ENCODE results near the gene COL4A2.

The COL4A2 gene

DNA sequence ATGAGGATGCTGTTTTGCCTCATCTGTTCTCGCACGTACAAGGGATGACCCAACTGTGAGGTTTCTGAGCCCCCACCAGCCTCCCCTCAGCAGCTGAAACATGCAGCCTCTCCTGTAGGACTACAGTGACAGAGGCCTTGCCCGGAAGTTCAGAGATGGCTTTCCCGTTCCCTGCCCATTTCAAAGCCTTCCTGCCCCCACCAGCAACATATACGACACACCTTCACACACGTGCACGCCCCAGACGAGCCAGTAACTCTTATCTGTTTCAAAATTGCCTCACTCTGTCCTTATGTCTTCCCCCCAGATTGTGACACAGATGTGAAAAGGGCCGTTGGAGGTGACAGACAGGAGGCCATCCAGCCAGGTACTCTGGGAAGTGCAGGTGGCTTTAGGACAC lies 158.6 kb downstream of the COL4A2 start:
- Histone ChIP-seq H2AFZ (ENCODE audit: low read length, unreplicated experiment) (no peak overlapping the region), H3K4me3 (ENCODE audit: low read depth, low read length) (no peak overlapping the region), H3K79me2 (ENCODE audit: control insufficient read depth, insufficient read depth, low read length, unreplicated experiment) (no peaks in the 10 kb centered on the region), H3K36me3 (ENCODE audit: insufficient read depth, low read length) (no peaks in the 10 kb centered on the region), H3K27me3 (ENCODE audit: insufficient read depth, low read length) (no peaks in the 10 kb centered on the region), H3K4me1 (ENCODE audit: control insufficient read depth, insufficient read depth, low read length, unreplicated experiment) (no peaks in the 10 kb centered on the region), H3K27ac (ENCODE audit: low read depth, low read length) (no peak overlapping the region)

DNA sequence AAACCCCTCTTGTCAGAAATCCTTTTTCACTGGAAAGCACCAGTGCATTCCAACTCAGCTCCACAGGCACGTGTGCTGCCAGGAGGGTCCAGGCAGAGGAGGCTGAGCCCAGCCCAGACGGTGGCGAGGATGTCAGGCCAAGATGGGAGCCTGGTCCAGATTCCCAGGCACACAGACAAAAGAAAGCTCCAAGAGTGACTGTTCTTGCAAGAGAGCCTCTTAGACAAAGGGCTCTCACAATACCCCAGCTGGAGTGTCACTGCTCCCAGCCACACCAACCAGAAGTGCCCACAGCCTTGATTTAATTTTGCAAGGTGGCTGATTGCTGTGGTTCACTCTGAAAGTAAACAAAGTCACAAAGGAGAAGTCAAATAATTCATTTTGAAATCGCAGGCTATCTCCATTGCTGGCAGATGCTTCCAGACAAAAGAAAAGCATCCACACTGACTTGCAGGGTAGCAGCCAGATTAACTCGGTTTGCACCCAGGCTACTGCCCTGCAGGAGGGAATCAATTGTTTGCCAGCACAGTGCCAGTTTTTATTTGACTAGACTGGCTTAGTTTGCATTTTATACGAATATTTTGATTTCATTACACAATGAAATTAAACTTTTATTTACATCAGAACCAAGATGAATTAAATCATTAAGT lies 159.3 kb downstream of the COL4A2 start:
- H3K36me3 ChIP-seq (ENCODE audit: insufficient read depth, low read length) = no peaks in the 10 kb centered on the region
- H2AFZ ChIP-seq (ENCODE audit: low read length, unreplicated experiment) = no peak overlapping the region
- H3K4me3 ChIP-seq (ENCODE audit: low read depth, low read length) = no peak overlapping the region
- H3K4me1 ChIP-seq (ENCODE audit: control insufficient read depth, insufficient read depth, low read length, unreplicated experiment) = no peaks in the 10 kb centered on the region
- no peaks in the 10 kb centered on the region for H3K27me3 ChIP-seq (ENCODE audit: insufficient read depth, low read length)
- H3K27ac ChIP-seq (ENCODE audit: low read depth, low read length) = no peak overlapping the region
- no peaks in the 10 kb centered on the region for H3K79me2 ChIP-seq (ENCODE audit: control insufficient read depth, insufficient read depth, low read length, unreplicated experiment)

GRCh38 chr13:110467516-110468110 lies 160.5 kb downstream of the COL4A2 start:
- no peak overlapping the region for H3K27ac ChIP-seq (ENCODE audit: low read depth, low read length)
- H2AFZ ChIP-seq (ENCODE audit: low read length, unreplicated experiment) = no peak overlapping the region
- H3K27me3 ChIP-seq (ENCODE audit: insufficient read depth, low read length) = no peaks in the 10 kb centered on the region
- no peaks in the 10 kb centered on the region for H3K36me3 ChIP-seq (ENCODE audit: insufficient read depth, low read length)
- no peak overlapping the region for H3K4me3 ChIP-seq (ENCODE audit: low read depth, low read length)
- H3K4me1 ChIP-seq (ENCODE audit: control insufficient read depth, insufficient read depth, low read length, unreplicated experiment) = peaks cover 3% of the 10 kb centered on the region
- no peaks in the 10 kb centered on the region for H3K79me2 ChIP-seq (ENCODE audit: control insufficient read depth, insufficient read depth, low read length, unreplicated experiment)

DNA sequence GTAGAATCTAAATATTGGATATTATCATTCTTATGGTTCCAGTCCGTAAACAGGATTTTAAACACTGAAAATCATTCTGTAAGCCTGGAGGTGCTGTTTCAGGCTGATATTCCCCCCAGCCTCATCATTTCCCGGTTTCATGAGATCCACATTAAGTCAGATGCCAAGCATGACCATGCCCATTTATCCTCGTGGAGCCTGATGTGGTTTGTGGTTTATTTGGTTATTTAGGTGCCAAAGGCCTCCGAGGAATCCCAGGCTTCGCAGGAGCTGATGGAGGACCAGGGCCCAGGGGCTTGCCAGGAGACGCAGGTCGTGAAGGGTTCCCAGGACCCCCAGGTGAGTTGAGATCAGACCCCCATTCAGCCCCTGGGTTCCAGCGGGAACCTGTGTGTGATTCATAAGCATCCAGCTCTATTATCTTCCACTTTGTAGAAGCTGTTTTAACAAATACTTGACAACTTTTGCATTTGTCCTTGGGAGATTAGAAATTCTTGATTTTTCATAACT lies 162.0 kb downstream of the COL4A2 start:
- peaks cover 3% of the 10 kb centered on the region for H3K4me1 ChIP-seq (ENCODE audit: control insufficient read depth, insufficient read depth, low read length, unreplicated experiment)
- 0 out of 2 replicates have a peak, but pooled peaks cover 3% of the 10 kb centered on the region for H3K36me3 ChIP-seq (ENCODE audit: insufficient read depth, low read length)
- no peak overlapping the region for H3K4me3 ChIP-seq (ENCODE audit: low read depth, low read length)
- H3K27me3 ChIP-seq (ENCODE audit: insufficient read depth, low read length) = no peaks in the 10 kb centered on the region
- H2AFZ ChIP-seq (ENCODE audit: low read length, unreplicated experiment) = no peak overlapping the region
- H3K79me2 ChIP-seq (ENCODE audit: control insufficient read depth, insufficient read depth, low read length, unreplicated experiment) = no peaks in the 10 kb centered on the region
- no peak overlapping the region for H3K27ac ChIP-seq (ENCODE audit: low read depth, low read length)

DNA sequence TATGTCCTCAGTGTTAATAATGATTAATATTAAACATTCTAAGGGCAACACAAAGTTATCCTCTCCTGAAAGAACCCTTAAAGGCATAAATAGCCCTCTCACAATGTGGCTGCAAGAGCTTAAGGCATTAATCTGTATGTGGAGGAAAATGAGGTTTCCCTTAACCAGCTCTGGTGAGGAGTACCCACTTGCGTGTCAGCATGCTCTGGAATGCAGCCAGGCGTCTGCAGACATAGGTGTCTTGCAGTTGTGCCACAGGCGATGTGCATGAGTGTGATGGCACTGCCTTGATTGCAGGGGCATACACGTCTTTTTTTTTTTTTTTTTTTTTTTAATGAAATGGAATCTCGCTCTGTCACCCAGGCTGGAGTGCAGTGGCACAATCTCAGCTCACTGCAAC lies 162.5 kb downstream of the COL4A2 start:
- Histone ChIP-seq H3K36me3 (ENCODE audit: insufficient read depth, low read length) (0 out of 2 replicates have a peak, but pooled peaks cover 3% of the 10 kb centered on the region), H3K4me3 (ENCODE audit: low read depth, low read length) (no peak overlapping the region), H3K27me3 (ENCODE audit: insufficient read depth, low read length) (no peaks in the 10 kb centered on the region), H3K27ac (ENCODE audit: low read depth, low read length) (no peak overlapping the region), H3K4me1 (ENCODE audit: control insufficient read depth, insufficient read depth, low read length, unreplicated experiment) (peaks cover 3% of the 10 kb centered on the region), H3K79me2 (ENCODE audit: control insufficient read depth, insufficient read depth, low read length, unreplicated experiment) (no peaks in the 10 kb centered on the region), H2AFZ (ENCODE audit: low read length, unreplicated experiment) (no peak overlapping the region)

DNA sequence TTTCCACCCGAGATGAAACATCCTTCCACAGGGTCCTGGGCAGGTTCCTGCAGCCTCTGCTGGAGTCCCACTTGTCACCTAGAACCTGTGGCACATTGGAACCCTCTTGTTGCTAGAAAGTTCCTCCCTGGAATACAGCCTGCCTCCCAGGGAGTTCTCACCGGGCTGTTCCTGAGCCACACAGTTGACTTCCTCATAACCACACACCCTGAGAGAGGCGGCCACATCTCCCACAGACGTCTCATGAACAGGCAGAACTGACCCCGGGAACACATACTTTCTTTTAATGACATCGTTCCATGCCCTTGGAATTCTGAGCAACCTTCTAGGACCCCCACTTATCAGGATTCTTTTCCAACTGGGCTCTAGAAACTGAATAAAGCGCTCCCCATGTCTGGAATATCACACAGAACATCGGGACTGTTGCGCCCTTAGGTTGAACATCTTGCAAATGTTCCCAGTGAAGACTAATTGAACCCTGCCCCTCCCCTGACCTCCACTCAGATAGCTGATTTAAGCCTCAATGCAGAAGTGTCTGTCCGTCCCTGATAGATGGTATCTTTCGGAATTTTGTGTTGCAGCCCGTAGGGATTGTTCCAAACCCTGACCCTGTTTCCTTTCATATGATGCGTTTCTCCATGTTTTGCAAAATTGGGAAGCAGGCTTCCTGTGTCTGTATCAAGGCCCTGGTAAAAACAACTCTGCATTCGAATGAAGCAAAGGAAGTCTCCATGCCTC lies 163.4 kb downstream of the COL4A2 start:
- H3K27me3 ChIP-seq (ENCODE audit: insufficient read depth, low read length) = no peaks in the 10 kb centered on the region
- H3K4me1 ChIP-seq (ENCODE audit: control insufficient read depth, insufficient read depth, low read length, unreplicated experiment) = peaks cover 3% of the 10 kb centered on the region
- no peak overlapping the region for H3K4me3 ChIP-seq (ENCODE audit: low read depth, low read length)
- no peak overlapping the region for H3K27ac ChIP-seq (ENCODE audit: low read depth, low read length)
- no peak overlapping the region for H2AFZ ChIP-seq (ENCODE audit: low read length, unreplicated experiment)
- no peaks in the 10 kb centered on the region for H3K79me2 ChIP-seq (ENCODE audit: control insufficient read depth, insufficient read depth, low read length, unreplicated experiment)
- H3K36me3 ChIP-seq (ENCODE audit: insufficient read depth, low read length) = peaks cover 3% of the 10 kb centered on the region; the same call in 1 of the 2 replicates

- H3K4me1 ChIP-seq (ENCODE audit: control insufficient read depth, insufficient read depth, low read length, unreplicated experiment) = peaks cover 3% of the 10 kb centered on the region
- H3K27me3 ChIP-seq (ENCODE audit: insufficient read depth, low read length) = no peaks in the 10 kb centered on the region
- H3K79me2 ChIP-seq (ENCODE audit: control insufficient read depth, insufficient read depth, low read length, unreplicated experiment) = no peaks in the 10 kb centered on the region
- H2AFZ ChIP-seq (ENCODE audit: low read length, unreplicated experiment) = no peak overlapping the region
- peaks cover 3% of the 10 kb centered on the region; the same call in 1 of the 2 replicates for H3K36me3 ChIP-seq (ENCODE audit: insufficient read depth, low read length)
- H3K27ac ChIP-seq (ENCODE audit: low read depth, low read length) = no peak overlapping the region
- H3K4me3 ChIP-seq (ENCODE audit: low read depth, low read length) = no peak overlapping the region
Observed at GRCh38 chr13:110471156-110471832, 164.2 kb downstream of the COL4A2 start.

- Histone ChIP-seq H3K27me3 (ENCODE audit: insufficient read depth, low read length) (no peaks in the 10 kb centered on the region), H3K4me3 (ENCODE audit: low read depth, low read length) (no peak overlapping the region), H3K36me3 (ENCODE audit: insufficient read depth, low read length) (peaks cover 3% of the 10 kb centered on the region; the same call in 1 of the 2 replicates), H2AFZ (ENCODE audit: low read length, unreplicated experiment) (no peak overlapping the region), H3K27ac (ENCODE audit: low read depth, low read length) (no peak overlapping the region), H3K79me2 (ENCODE audit: control insufficient read depth, insufficient read depth, low read length, unreplicated experiment) (no peaks in the 10 kb centered on the region), H3K4me1 (ENCODE audit: control insufficient read depth, insufficient read depth, low read length, unreplicated experiment) (peaks cover 3% of the 10 kb centered on the region)
Observed at GRCh38 chr13:110471833-110472162, 164.7 kb downstream of the COL4A2 start.

DNA sequence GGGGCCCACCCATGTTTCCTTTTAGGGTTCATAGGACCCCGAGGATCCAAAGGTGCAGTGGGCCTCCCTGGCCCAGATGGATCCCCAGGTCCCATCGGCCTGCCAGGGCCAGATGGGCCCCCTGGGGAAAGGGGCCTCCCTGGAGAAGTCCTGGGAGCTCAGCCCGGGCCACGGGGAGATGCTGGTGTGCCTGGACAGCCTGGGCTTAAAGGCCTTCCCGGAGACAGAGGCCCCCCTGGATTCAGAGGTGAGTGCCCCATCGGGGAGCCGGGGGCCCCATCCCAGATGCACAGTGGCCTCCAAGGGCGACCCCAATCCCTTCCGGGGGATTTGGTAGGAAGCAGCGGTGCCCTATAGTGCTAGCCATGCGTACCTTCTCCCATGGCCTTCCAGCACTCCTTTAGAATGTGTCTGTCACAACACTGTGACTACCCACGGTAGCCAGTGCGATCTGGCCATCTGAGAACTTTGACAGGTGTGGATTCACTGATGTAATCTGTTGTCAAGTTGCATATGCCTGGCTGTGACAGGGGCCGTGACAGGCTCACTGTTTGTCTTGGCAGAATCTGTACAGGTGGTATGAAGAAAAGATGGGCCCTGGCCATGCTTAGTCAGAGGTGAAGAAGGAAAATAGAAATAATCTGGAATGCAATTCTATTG lies 165.9 kb downstream of the COL4A2 start:
- H3K4me1 ChIP-seq (ENCODE audit: control insufficient read depth, insufficient read depth, low read length, unreplicated experiment) = peaks cover 3% of the 10 kb centered on the region
- H3K79me2 ChIP-seq (ENCODE audit: control insufficient read depth, insufficient read depth, low read length, unreplicated experiment) = no peaks in the 10 kb centered on the region
- H3K27ac ChIP-seq (ENCODE audit: low read depth, low read length) = no peak overlapping the region
- no peak overlapping the region for H2AFZ ChIP-seq (ENCODE audit: low read length, unreplicated experiment)
- no peak overlapping the region for H3K4me3 ChIP-seq (ENCODE audit: low read depth, low read length)
- no peaks in the 10 kb centered on the region for H3K27me3 ChIP-seq (ENCODE audit: insufficient read depth, low read length)
- peaks cover 3% of the 10 kb centered on the region; the same call in 1 of the 2 replicates for H3K36me3 ChIP-seq (ENCODE audit: insufficient read depth, low read length)

DNA sequence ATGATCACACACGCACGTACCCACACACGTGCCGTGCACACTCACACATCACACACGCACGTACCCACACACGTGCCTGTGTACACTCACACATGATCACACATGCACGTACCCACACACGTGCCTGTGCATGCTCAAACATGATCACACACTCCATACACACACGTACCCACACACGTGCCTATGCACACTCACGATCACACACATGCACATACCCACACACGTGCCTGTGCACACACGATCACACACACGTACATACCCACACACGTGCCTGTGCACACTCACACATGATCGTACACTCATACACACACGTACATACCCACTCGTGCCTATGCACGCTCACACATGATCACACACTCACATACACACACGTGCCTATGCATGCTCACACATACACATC lies 167.6 kb downstream of the COL4A2 start:
- no peak overlapping the region for H3K27ac ChIP-seq (ENCODE audit: low read depth, low read length)
- H3K36me3 ChIP-seq (ENCODE audit: insufficient read depth, low read length) = peaks cover 3% of the 10 kb centered on the region; the same call in 1 of the 2 replicates
- H3K4me3 ChIP-seq (ENCODE audit: low read depth, low read length) = no peak overlapping the region
- H3K4me1 ChIP-seq (ENCODE audit: control insufficient read depth, insufficient read depth, low read length, unreplicated experiment) = peaks cover 3% of the 10 kb centered on the region
- H2AFZ ChIP-seq (ENCODE audit: low read length, unreplicated experiment) = no peak overlapping the region
- H3K27me3 ChIP-seq (ENCODE audit: insufficient read depth, low read length) = no peaks in the 10 kb centered on the region
- H3K79me2 ChIP-seq (ENCODE audit: control insufficient read depth, insufficient read depth, low read length, unreplicated experiment) = no peaks in the 10 kb centered on the region

Data from ACC112 (cell line).